ENCODE data around the gene ABCC12. TPM values are rescaled to one million over a fixed set of nuclear protein-coding genes. Genes with fewer than 3 reads are reported as not detected.

ABCC12 gene
- total and polyA plus RNA-seq, 10 of the 15 experiments (the other 5 are each of a cell fraction or from before 2014, with no cell fraction given): 0.02 to 0.03 (median 0.03) TPM; not detected in 6

- ChIA-PET SMC1A (ENCODE audit: uncharacterized antibody, unreplicated experiment) (interaction anchor here (1.0 kb wide), 1 partner anchor 210 kb away, joined by 4 read pairs; no protein-coding TSS in a partner anchor), CTCF (no interaction called here), RAD21 (ENCODE audit: unreplicated experiment) (no interaction called here), POLR2A (no interaction called here)
- intact Hi-C loops (cut with micrococcal nuclease; ENCODE audit: unreplicated experiment) (no loop called here), in situ Hi-C loops (cut with MboI) (no loop called here)
- H3K27me3 ChIP-seq (replicated peaks in 1 of 2; ENCODE audit: control insufficient read depth in 2 of 2, insufficient read depth in 2 of 2, low read length in 1 of 2): no peaks in the 10 kb centered on the region
- H3K4me2 ChIP-seq (ENCODE audit: control insufficient read depth, insufficient read depth): no peak overlapping the region
- H3K9me3 ChIP-seq (replicated peaks; ENCODE audit: control insufficient read depth, insufficient read depth, low read length): no peaks in the 10 kb centered on the region; the same call in 2 of the 3 replicates
- H3K36me3 ChIP-seq (ENCODE audit: control insufficient read depth in 2 of 2, insufficient read depth in 2 of 2, low read length in 1 of 2): no peaks in the 10 kb centered on the region
- H3K27ac ChIP-seq (ENCODE audit: control insufficient read depth, insufficient read depth): no peak overlapping the region
- DNase-seq (ENCODE audit: low read depth, low spot score) (no peak), ATAC-seq (no peak), FAIRE-seq (no peak)
- H3K4me3 ChIP-seq: no peak overlapping the region
- TF ChIP-seq RUNX3 (IDR thresholded peaks at IDR 0.05; ENCODE audit: low read length): peak; percentile 46
- TF ChIP-seq EGR1 (IDR thresholded peaks at IDR 0.05; ENCODE audit: borderline replicate concordance in 1 of 2, low read depth in 2 of 2, low read length in 2 of 2): 0 out of 3 replicates have a peak, but pooled peaks of 1 of the 2 experiments have one; percentile 22
- peak; percentile 83 for TF ChIP-seq BCL3 (IDR thresholded peaks at IDR 0.05; ENCODE audit: borderline replicate concordance, insufficient read depth, low read depth, low read length, poor library complexity, severe bottlenecking)
- no peak for TF ChIP-seq RCOR1 (conservative IDR thresholded peaks at IDR 0.05; ENCODE audit: low read depth, low read length)
- BruUV-seq (replicated peaks): no TSS peak
- no peak overlapping the region for H3K9ac ChIP-seq (ENCODE audit: control insufficient read depth, insufficient read depth, low read length)
- H2AFZ ChIP-seq (ENCODE audit: control insufficient read depth, low read depth, low read length): no peak overlapping the region
- no peaks in the 10 kb centered on the region for H4K20me1 ChIP-seq (ENCODE audit: control insufficient read depth, insufficient read depth)
- no peaks in the 10 kb centered on the region for H3K4me1 ChIP-seq (ENCODE audit: control insufficient read depth, insufficient read depth, low read length)
- 54% methylated on average over 4 of the region's 4 CpGs for WGBS (ENCODE audit: insufficient coverage, insufficient replicate concordance, low lambda C conversion rate, missing lambda C conversion rate)
- H3K79me2 ChIP-seq (ENCODE audit: control insufficient read depth, insufficient read depth, low read length): no peaks in the 10 kb centered on the region
These were observed 9.1 kb downstream of the ABCC12 start for GRCh38 chr16:48146710-48147109.

- SMC1A ChIA-PET (ENCODE audit: uncharacterized antibody, unreplicated experiment): no interaction called here
- ATAC-seq (no peak), DNase-seq (ENCODE audit: low read depth, low spot score) (no peak), FAIRE-seq (no peak)
- no peak overlapping the region for H3K9ac ChIP-seq (ENCODE audit: control insufficient read depth, insufficient read depth, low read length)
- BruUV-seq (replicated peaks): no TSS peak
- no peaks in the 10 kb centered on the region; the same call in 2 of the 3 replicates for H3K9me3 ChIP-seq (replicated peaks; ENCODE audit: control insufficient read depth, insufficient read depth, low read length)
- H3K27ac ChIP-seq (ENCODE audit: control insufficient read depth, insufficient read depth): no peak overlapping the region
- POLR2A ChIA-PET: no interaction called here
- no peaks in the 10 kb centered on the region for H3K79me2 ChIP-seq (ENCODE audit: control insufficient read depth, insufficient read depth, low read length)
- intact Hi-C loops (cut with micrococcal nuclease; ENCODE audit: unreplicated experiment): no loop called here
- no peaks in the 10 kb centered on the region for H3K36me3 ChIP-seq (ENCODE audit: control insufficient read depth in 2 of 2, insufficient read depth in 2 of 2, low read length in 1 of 2)
- in situ Hi-C loops (cut with MboI): no loop called here
- RAD21 ChIA-PET (ENCODE audit: unreplicated experiment): no interaction called here
- H3K4me2 ChIP-seq (ENCODE audit: control insufficient read depth, insufficient read depth): no peak overlapping the region
- 59% methylated on average over 7 of the region's 7 CpGs for WGBS (ENCODE audit: insufficient coverage, insufficient replicate concordance, low lambda C conversion rate, missing lambda C conversion rate)
- no peaks in the 10 kb centered on the region for H3K27me3 ChIP-seq (replicated peaks in 1 of 2; ENCODE audit: control insufficient read depth in 2 of 2, insufficient read depth in 2 of 2, low read length in 1 of 2)
- no peak overlapping the region for H3K4me3 ChIP-seq
- no peaks in the 10 kb centered on the region for H3K4me1 ChIP-seq (ENCODE audit: control insufficient read depth, insufficient read depth, low read length)
- H2AFZ ChIP-seq (ENCODE audit: control insufficient read depth, low read depth, low read length): no peak overlapping the region
- H4K20me1 ChIP-seq (ENCODE audit: control insufficient read depth, insufficient read depth): no peaks in the 10 kb centered on the region
- CTCF ChIA-PET: interaction anchor here (0.6 to 1.1 kb wide), 3 partner anchors 9 to 188 kb away, joined by 3 read pairs; no protein-coding TSS in a partner anchor
- TF ChIP-seq ATF7 (IDR thresholded peaks at IDR 0.05; ENCODE audit: low read depth) (no peak), PBX3 (IDR thresholded peaks at IDR 0.05; ENCODE audit: insufficient replicate concordance, low read depth, low read length) (no peak), HCFC1 (IDR thresholded peaks at IDR 0.05; ENCODE audit: low read length) (no peak), IKZF1 (conservative IDR thresholded peaks at IDR 0.05) (no peak), ZBTB11 (CRISPR knock-in tag; IDR thresholded peaks at IDR 0.05) (no peak), RB1 (IDR thresholded peaks at IDR 0.05; ENCODE audit: borderline replicate concordance) (no peak), EED (IDR thresholded peaks at IDR 0.05; ENCODE audit: low read depth) (no peak)
These were observed 9.7 kb downstream of the ABCC12 start for GRCh38 chr16:48146131-48146530.

Data from GM12878 (cell line).